Measurements from ENCODE around the gene NEAT1. TPM values are rescaled to one million over a fixed set of nuclear protein-coding genes. Genes with fewer than 3 reads are reported as not detected.

The NEAT1 gene
- total and polyA plus RNA-seq, 2 experiments from 2014 or later: 5.3 to 7.2 TPM

DNA sequence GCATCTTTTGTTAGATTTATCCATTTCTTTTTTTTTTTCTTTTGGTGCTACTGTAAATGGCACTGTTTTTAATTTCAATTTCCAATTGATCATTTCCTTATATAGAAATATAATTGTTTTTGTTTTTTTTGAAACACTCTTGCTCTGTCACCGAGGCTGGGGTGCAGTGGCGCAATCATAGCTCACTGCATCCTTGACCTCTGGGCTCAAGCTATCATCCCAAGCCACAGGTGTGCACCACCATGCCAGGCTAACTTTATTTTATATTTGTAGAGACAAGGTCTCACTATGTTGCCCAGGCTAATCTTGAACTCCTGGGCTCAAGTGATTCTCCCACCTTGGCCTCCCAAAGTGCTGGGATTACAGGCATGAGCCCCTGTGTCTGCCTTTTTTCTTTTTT is 19.8 kb upstream of the NEAT1 start (continued):
- no peak for TF ChIP-seq POLR2AphosphoS5 (IDR thresholded peaks at IDR 0.05; ENCODE audit: low read depth)
- no peak for TF ChIP-seq JUNB (IDR thresholded peaks at IDR 0.05; ENCODE audit: unreplicated experiment)
- TF ChIP-seq, protein P1, sequence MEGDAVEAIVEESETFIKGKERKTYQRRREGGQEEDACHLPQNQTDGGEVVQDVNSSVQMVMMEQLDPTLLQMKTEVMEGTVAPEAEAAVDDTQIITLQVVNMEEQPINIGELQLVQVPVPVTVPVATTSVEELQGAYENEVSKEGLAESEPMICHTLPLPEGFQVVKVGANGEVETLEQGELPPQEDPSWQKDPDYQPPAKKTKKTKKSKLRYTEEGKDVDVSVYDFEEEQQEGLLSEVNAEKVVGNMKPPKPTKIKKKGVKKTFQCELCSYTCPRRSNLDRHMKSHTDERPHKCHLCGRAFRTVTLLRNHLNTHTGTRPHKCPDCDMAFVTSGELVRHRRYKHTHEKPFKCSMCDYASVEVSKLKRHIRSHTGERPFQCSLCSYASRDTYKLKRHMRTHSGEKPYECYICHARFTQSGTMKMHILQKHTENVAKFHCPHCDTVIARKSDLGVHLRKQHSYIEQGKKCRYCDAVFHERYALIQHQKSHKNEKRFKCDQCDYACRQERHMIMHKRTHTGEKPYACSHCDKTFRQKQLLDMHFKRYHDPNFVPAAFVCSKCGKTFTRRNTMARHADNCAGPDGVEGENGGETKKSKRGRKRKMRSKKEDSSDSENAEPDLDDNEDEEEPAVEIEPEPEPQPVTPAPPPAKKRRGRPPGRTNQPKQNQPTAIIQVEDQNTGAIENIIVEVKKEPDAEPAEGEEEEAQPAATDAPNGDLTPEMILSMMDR (conservative IDR thresholded peaks at IDR 0.05; ENCODE audit: low read depth in 2 of 2): no peak

DNA sequence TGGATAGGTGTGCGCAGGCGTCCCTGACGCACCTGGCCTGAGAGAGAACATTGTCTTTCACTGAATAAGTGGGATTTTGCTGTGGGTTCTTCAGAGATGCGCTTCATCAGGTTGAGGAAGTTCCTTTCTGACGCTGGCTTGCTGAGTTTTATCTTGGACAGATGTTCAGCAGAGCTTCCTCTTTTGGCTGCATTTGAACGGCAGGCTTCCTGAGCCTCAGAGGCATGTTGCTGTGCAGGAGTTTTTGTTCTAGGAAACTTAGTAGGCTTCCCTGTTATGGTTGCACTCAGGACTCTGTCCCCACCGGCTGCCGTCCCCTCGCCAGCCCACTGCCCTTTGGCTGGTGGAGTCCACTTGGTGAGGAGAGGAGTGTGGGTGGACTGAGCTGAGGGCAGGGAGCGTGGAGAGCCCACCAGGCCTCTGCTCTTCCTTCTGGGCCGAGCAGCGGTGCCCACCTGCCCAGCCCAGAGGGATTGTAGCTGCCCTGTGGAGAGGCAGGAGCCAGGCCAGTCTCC is 18.9 kb upstream of the NEAT1 start:
- no peak overlapping the region for H3K27ac Mint-ChIP-seq
- no peaks in the 10 kb centered on the region for H4K20me1 ChIP-seq (replicated peaks; ENCODE audit: insufficient read depth)
- TF ChIP-seq, protein P2, sequence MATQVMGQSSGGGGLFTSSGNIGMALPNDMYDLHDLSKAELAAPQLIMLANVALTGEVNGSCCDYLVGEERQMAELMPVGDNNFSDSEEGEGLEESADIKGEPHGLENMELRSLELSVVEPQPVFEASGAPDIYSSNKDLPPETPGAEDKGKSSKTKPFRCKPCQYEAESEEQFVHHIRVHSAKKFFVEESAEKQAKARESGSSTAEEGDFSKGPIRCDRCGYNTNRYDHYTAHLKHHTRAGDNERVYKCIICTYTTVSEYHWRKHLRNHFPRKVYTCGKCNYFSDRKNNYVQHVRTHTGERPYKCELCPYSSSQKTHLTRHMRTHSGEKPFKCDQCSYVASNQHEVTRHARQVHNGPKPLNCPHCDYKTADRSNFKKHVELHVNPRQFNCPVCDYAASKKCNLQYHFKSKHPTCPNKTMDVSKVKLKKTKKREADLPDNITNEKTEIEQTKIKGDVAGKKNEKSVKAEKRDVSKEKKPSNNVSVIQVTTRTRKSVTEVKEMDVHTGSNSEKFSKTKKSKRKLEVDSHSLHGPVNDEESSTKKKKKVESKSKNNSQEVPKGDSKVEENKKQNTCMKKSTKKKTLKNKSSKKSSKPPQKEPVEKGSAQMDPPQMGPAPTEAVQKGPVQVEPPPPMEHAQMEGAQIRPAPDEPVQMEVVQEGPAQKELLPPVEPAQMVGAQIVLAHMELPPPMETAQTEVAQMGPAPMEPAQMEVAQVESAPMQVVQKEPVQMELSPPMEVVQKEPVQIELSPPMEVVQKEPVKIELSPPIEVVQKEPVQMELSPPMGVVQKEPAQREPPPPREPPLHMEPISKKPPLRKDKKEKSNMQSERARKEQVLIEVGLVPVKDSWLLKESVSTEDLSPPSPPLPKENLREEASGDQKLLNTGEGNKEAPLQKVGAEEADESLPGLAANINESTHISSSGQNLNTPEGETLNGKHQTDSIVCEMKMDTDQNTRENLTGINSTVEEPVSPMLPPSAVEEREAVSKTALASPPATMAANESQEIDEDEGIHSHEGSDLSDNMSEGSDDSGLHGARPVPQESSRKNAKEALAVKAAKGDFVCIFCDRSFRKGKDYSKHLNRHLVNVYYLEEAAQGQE (IDR thresholded peaks at IDR 0.05; ENCODE audit: unreplicated experiment): no peak
- TF ChIP-seq EZH2phosphoT487 (IDR thresholded peaks at IDR 0.05; ENCODE audit: unreplicated experiment) (no peak), ZNF331 (CRISPR knock-in tag; IDR thresholded peaks at IDR 0.05; ENCODE audit: low read depth) (no peak), POLR2AphosphoS5 (IDR thresholded peaks at IDR 0.05; ENCODE audit: low read depth) (no peak), JUNB (IDR thresholded peaks at IDR 0.05; ENCODE audit: unreplicated experiment) (no peak), STAT1 (IDR thresholded peaks at IDR 0.05; ENCODE audit: unreplicated experiment) (no peak)
- TF ChIP-seq, protein P1 (conservative IDR thresholded peaks at IDR 0.05; ENCODE audit: low read depth in 2 of 2): no peak
- TF ChIP-seq, protein P3, sequence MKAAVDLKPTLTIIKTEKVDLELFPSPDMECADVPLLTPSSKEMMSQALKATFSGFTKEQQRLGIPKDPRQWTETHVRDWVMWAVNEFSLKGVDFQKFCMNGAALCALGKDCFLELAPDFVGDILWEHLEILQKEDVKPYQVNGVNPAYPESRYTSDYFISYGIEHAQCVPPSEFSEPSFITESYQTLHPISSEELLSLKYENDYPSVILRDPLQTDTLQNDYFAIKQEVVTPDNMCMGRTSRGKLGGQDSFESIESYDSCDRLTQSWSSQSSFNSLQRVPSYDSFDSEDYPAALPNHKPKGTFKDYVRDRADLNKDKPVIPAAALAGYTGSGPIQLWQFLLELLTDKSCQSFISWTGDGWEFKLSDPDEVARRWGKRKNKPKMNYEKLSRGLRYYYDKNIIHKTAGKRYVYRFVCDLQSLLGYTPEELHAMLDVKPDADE (IDR thresholded peaks at IDR 0.05): no peak
- no peaks in the 10 kb centered on the region for H3K79me2 ChIP-seq (replicated peaks; ENCODE audit: insufficient read depth)
- peaks cover 8% of the 10 kb centered on the region; the same call in 2 of the 3 replicates for H3K36me3 Mint-ChIP-seq (ENCODE audit: low read depth)
- no peak overlapping the region for H3K27ac ChIP-seq (ENCODE audit: low read depth)
- H3K4me1 Mint-ChIP-seq: peaks cover 10% of the 10 kb centered on the region
- H3K27me3 Mint-ChIP-seq (ENCODE audit: insufficient read depth, low read depth, poor library complexity): peaks cover 6% of the 10 kb centered on the region
- H3F3A ChIP-seq (replicated peaks; ENCODE audit: low read depth): no peaks in the 10 kb centered on the region
- DNase-seq (ENCODE audit: low spot score): no peak
- H3K27me3 ChIP-seq (ENCODE audit: insufficient read depth): no peaks in the 10 kb centered on the region
- H3K4me1 ChIP-seq (ENCODE audit: insufficient read depth): 0 out of 2 replicates have a peak, but pooled peaks cover 6% of the 10 kb centered on the region
- no peaks in the 10 kb centered on the region for H3K36me3 ChIP-seq (ENCODE audit: insufficient read depth)
- no peaks in the 10 kb centered on the region for H3K9me3 Mint-ChIP-seq
- H2AFZ ChIP-seq: no peak overlapping the region
- no peaks in the 10 kb centered on the region for H3K9me2 ChIP-seq (ENCODE audit: insufficient read depth)
- no peak overlapping the region for H3K4me3 ChIP-seq
- no peak overlapping the region for H3K4me3 Mint-ChIP-seq
- ATAC-seq: no peak
- no peak overlapping the region for H3K4me2 ChIP-seq

Data from GM23338 (cell line).